PFSK-1 (cell line): ENCODE data around the gene CLPTM1L.

Experiments
- FOXP2 ChIP-seq: optimal IDR thresholded peaks from 2 replicates; pipeline ENCODE3; 2011; ENCODE audit warnings: borderline replicate concordance, control low read depth, inconsistent platforms; ENCODE audit not compliant: insufficient read depth; ENCODE audit errors: extremely low read length, extremely low read depth
- POLR2AphosphoS5 ChIP-seq: IDR thresholded peaks from 2 replicates; pipeline ENCODE4 v1.6.1; 2012; ENCODE audit warnings: low read depth, mild to moderate bottlenecking, control low read depth, low read length, moderate library complexity
- REST ChIP-seq, 2 experiments: IDR thresholded peaks; 2 replicates each; pipeline versions ENCODE4 v1.6.1 to v1.8.0; 2011 to 2012; ENCODE audit warnings: low read depth in 2 of 2, low read length in 2 of 2, control low read depth in 1 of 2, inconsistent platforms in 1 of 2, mild to moderate bottlenecking in 1 of 2, moderate library complexity in 1 of 2; ENCODE audit not compliant: insufficient read depth in 1 of 2
- SIN3A ChIP-seq: IDR thresholded peaks from 2 replicates; pipeline ENCODE4 v1.6.1; 2012; ENCODE audit warnings: mild to moderate bottlenecking, low read length, moderate library complexity, borderline replicate concordance; ENCODE audit not compliant: insufficient read depth
- TAF1 ChIP-seq: IDR thresholded peaks from 2 replicates; pipeline ENCODE4 v1.6.1; 2012; ENCODE audit warnings: low read length, control low read depth, borderline replicate concordance; ENCODE audit not compliant: insufficient read depth

The CLPTM1L gene

GRCh38 chr5:1387059-1387755, 42.3 kb upstream of the CLPTM1L start:
- TF ChIP-seq SIN3A, result no peak
- no peak for TF ChIP-seq POLR2AphosphoS5
- no peak for TF ChIP-seq TAF1
- TF ChIP-seq REST (IDR thresholded peaks at IDR 0.05; ENCODE audit: insufficient read depth in 1 of 2, low read depth in 2 of 2, low read length in 2 of 2), result no peak
- no peak for TF ChIP-seq FOXP2

GRCh38 chr5:1386274-1386717, 41.4 kb upstream of the CLPTM1L start:
- TF ChIP-seq POLR2AphosphoS5, result no peak
- TF ChIP-seq REST (IDR thresholded peaks at IDR 0.05; ENCODE audit: insufficient read depth in 1 of 2, low read depth in 2 of 2, low read length in 2 of 2), result no peak
- TF ChIP-seq TAF1, result no peak
- TF ChIP-seq FOXP2, result no peak
- no peak for TF ChIP-seq SIN3A

GRCh38 chr5:1385395-1386273, 40.7 kb upstream of the CLPTM1L start:
- TF ChIP-seq REST (IDR thresholded peaks at IDR 0.05; ENCODE audit: insufficient read depth in 1 of 2, low read depth in 2 of 2, low read length in 2 of 2) (no peak), POLR2AphosphoS5 (no peak), FOXP2 (no peak), TAF1 (no peak), SIN3A (no peak)

- TF ChIP-seq POLR2AphosphoS5, result no peak
- TF ChIP-seq FOXP2, result no peak
- TF ChIP-seq TAF1, result no peak
- TF ChIP-seq REST (IDR thresholded peaks at IDR 0.05; ENCODE audit: insufficient read depth in 1 of 2, low read depth in 2 of 2, low read length in 2 of 2), result no peak
- TF ChIP-seq SIN3A, result no peak
These were observed 39.6 kb upstream of the CLPTM1L start for GRCh38 chr5:1384521-1384920.
